ENCODE data around the gene MRPS23. TPM values are rescaled to one million over a fixed set of nuclear protein-coding genes. Genes with fewer than 3 reads are reported as not detected.

Gene MRPS23
- total and polyA plus RNA-seq, 2 of the 13 experiments (the other 11 are each of a cell fraction or from before 2014, with no cell fraction given) = 63.2 to 181 TPM

DNA sequence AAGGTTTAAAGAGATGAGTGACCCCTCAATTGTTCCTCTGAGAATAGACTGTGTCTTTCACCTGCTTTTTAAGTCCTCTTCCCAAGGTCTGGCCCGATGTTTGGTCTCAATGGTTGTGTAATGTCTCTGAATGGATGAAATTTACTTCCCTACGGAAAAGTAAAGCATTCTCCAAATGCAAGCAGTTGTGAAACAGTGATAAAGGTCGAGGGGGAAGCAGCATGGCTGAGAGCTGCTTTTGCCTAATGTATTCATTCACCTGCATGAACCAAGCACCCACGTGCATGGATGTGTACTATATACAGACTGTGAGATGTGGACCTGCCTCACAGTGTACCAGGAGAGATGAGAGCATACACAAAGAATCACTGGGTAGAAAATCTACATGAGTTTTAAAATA, 11.4 kb downstream of the MRPS23 start (continued):
- TF ChIP-seq NR2F1 (CRISPR knock-in tag; IDR thresholded peaks at IDR 0.05) = peak; percentile 25 to 51; a peak in 1 of 4 replicates
- TF ChIP-seq ZNF274 (CRISPR knock-in tag; IDR thresholded peaks at IDR 0.05) = no peak
- TF ChIP-seq ZKSCAN5 (CRISPR knock-in tag; IDR thresholded peaks at IDR 0.05) = no peak
- peak; percentile 82 for TF ChIP-seq ZNF772 (CRISPR knock-in tag; IDR thresholded peaks at IDR 0.05)
- no peak for TF ChIP-seq KLF11 (CRISPR knock-in tag; IDR thresholded peaks at IDR 0.05)
- no peak for TF ChIP-seq ZNF337 (CRISPR knock-in tag; IDR thresholded peaks at IDR 0.05; ENCODE audit: borderline replicate concordance, low read depth)
- no peak for TF ChIP-seq ZNF44 (CRISPR knock-in tag; IDR thresholded peaks at IDR 0.05)
- TF ChIP-seq ZNF225 (CRISPR knock-in tag; IDR thresholded peaks at IDR 0.05) = no peak
- no peak for TF ChIP-seq DNMT3B (CRISPR knock-in tag; conservative IDR thresholded peaks at IDR 0.05)
- TF ChIP-seq SP1 (IDR thresholded peaks at IDR 0.05) = no peak
- TF ChIP-seq SP1 (CRISPR knock-in tag; IDR thresholded peaks at IDR 0.05) = no peak
- 0 out of 2 replicates have a peak, but pooled peaks have one; percentile 30 for TF ChIP-seq ZFP1 (CRISPR knock-in tag; IDR thresholded peaks at IDR 0.05)
- TF ChIP-seq ZNF12 (CRISPR knock-in tag; IDR thresholded peaks at IDR 0.05) = peak; percentile 63; the same call in 1 of the 2 replicates
- TF ChIP-seq FOXC1 (CRISPR knock-in tag; IDR thresholded peaks at IDR 0.05; ENCODE audit: borderline replicate concordance) = no peak
- no peak for TF ChIP-seq ZNF557 (CRISPR knock-in tag; IDR thresholded peaks at IDR 0.05)
- TF ChIP-seq, protein P1, sequence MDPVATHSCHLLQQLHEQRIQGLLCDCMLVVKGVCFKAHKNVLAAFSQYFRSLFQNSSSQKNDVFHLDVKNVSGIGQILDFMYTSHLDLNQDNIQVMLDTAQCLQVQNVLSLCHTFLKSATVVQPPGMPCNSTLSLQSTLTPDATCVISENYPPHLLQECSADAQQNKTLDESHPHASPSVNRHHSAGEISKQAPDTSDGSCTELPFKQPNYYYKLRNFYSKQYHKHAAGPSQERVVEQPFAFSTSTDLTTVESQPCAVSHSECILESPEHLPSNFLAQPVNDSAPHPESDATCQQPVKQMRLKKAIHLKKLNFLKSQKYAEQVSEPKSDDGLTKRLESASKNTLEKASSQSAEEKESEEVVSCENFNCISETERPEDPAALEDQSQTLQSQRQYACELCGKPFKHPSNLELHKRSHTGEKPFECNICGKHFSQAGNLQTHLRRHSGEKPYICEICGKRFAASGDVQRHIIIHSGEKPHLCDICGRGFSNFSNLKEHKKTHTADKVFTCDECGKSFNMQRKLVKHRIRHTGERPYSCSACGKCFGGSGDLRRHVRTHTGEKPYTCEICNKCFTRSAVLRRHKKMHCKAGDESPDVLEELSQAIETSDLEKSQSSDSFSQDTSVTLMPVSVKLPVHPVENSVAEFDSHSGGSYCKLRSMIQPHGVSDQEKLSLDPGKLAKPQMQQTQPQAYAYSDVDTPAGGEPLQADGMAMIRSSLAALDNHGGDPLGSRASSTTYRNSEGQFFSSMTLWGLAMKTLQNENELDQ (CRISPR knock-in tag; IDR thresholded peaks at IDR 0.05; ENCODE audit: borderline replicate concordance) = no peak
- TF ChIP-seq, protein P2, sequence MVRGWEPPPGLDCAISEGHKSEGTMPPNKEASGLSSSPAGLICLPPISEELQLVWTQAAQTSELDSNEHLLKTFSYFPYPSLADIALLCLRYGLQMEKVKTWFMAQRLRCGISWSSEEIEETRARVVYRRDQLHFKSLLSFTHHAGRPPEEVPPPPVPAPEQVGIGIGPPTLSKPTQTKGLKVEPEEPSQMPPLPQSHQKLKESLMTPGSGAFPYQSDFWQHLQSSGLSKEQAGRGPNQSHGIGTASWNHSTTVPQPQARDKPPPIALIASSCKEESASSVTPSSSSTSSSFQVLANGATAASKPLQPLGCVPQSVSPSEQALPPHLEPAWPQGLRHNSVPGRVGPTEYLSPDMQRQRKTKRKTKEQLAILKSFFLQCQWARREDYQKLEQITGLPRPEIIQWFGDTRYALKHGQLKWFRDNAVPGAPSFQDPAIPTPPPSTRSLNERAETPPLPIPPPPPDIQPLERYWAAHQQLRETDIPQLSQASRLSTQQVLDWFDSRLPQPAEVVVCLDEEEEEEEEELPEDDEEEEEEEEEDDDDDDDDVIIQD (CRISPR knock-in tag; IDR thresholded peaks at IDR 0.05; ENCODE audit: low read depth) = 0 out of 2 replicates have a peak, but pooled peaks have one; percentile 71
- no peak for TF ChIP-seq ZNF354B (CRISPR knock-in tag; IDR thresholded peaks at IDR 0.05)
- TF ChIP-seq ZNF335 (CRISPR knock-in tag; IDR thresholded peaks at IDR 0.05) = no peak
- TF ChIP-seq, protein P3, sequence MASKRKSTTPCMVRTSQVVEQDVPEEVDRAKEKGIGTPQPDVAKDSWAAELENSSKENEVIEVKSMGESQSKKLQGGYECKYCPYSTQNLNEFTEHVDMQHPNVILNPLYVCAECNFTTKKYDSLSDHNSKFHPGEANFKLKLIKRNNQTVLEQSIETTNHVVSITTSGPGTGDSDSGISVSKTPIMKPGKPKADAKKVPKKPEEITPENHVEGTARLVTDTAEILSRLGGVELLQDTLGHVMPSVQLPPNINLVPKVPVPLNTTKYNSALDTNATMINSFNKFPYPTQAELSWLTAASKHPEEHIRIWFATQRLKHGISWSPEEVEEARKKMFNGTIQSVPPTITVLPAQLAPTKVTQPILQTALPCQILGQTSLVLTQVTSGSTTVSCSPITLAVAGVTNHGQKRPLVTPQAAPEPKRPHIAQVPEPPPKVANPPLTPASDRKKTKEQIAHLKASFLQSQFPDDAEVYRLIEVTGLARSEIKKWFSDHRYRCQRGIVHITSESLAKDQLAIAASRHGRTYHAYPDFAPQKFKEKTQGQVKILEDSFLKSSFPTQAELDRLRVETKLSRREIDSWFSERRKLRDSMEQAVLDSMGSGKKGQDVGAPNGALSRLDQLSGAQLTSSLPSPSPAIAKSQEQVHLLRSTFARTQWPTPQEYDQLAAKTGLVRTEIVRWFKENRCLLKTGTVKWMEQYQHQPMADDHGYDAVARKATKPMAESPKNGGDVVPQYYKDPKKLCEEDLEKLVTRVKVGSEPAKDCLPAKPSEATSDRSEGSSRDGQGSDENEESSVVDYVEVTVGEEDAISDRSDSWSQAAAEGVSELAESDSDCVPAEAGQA (IDR thresholded peaks at IDR 0.05; ENCODE audit: low read depth) = no peak
- TF ChIP-seq, protein P3 (CRISPR knock-in tag; IDR thresholded peaks at IDR 0.05; ENCODE audit: borderline replicate concordance) = no peak
- no peak for TF ChIP-seq ZC3H13 (CRISPR knock-in tag; IDR thresholded peaks at IDR 0.05)
- peak; percentile 94 for TF ChIP-seq HNF4A (CRISPR knock-in tag; IDR thresholded peaks at IDR 0.05)

Measured in HepG2 (cell line).